Stimulated activated CD8-positive, alpha-beta memory T cell treated with anti-CD3 and anti-CD28 coated beads, Interleukin-15, amount 100 ng/mL, for 48 hours (primary cell): ENCODE data around the gene MSANTD3.

Experiments used
- DNase-seq, 2 donors: peaks; one replicate each; pipeline ENCODE4 v3.0.0-alpha.2; 2020; ENCODE audit warnings: low read depth in 2 of 2

MSANTD3 gene

GRCh38 chr9:100465761-100466160, 38.8 kb downstream of the MSANTD3 start:
- no peak for DNase-seq

GRCh38 chr9:100466171-100466828, 39.4 kb downstream of the MSANTD3 start:
- no peak for DNase-seq

- DNase-seq, result no peak
Observed at GRCh38 chr9:100466829-100467221, 39.9 kb downstream of the MSANTD3 start.

GRCh38 chr9:100468041-100468440, 41.1 kb downstream of the MSANTD3 start:
- no peak for DNase-seq

- no peak for DNase-seq
Observed at GRCh38 chr9:100472268-100472667, 45.3 kb downstream of the MSANTD3 start.

GRCh38 chr9:100472788-100473275, 45.9 kb downstream of the MSANTD3 start, which contains the start of gene TMEFF1:
TSS of gene TMEFF1 (plus strand) at chr9:100473149. CDS start at chr9:100473545, 396 bp downstream.
- DNase-seq, result peak; percentile 27

- peak; percentile 10 to 21 for DNase-seq
Observed at GRCh38 chr9:100473276-100474081, 46.5 kb downstream of the MSANTD3 start.

- DNase-seq, result no peak
Observed at GRCh38 chr9:100474082-100474923, 47.4 kb downstream of the MSANTD3 start.

- DNase-seq, result no peak
Observed at GRCh38 chr9:100474924-100475276, 48.0 kb downstream of the MSANTD3 start.

GRCh38 chr9:100477241-100477640, 50.3 kb downstream of the MSANTD3 start:
- no peak for DNase-seq

GRCh38 chr9:100478192-100478591, 51.2 kb downstream of the MSANTD3 start:
- no peak for DNase-seq

GRCh38 chr9:100479820-100480219, 52.9 kb downstream of the MSANTD3 start:
- DNase-seq, result no peak

GRCh38 chr9:100485196-100485595, 58.3 kb downstream of the MSANTD3 start:
- no peak for DNase-seq

- no peak for DNase-seq
Observed at GRCh38 chr9:100486479-100487176, 59.7 kb downstream of the MSANTD3 start.

- no peak for DNase-seq
Observed at GRCh38 chr9:100488177-100488576, 61.2 kb downstream of the MSANTD3 start.

- DNase-seq, result no peak
Observed at GRCh38 chr9:100489836-100490235, 62.9 kb downstream of the MSANTD3 start.

- no peak for DNase-seq
Observed at GRCh38 chr9:100492952-100493351, 66.0 kb downstream of the MSANTD3 start.

- no peak for DNase-seq
Observed at GRCh38 chr9:100498592-100498991, 71.6 kb downstream of the MSANTD3 start.

- no peak for DNase-seq
Observed at GRCh38 chr9:100499460-100499859, 72.5 kb downstream of the MSANTD3 start.

GRCh38 chr9:100499866-100500265, 72.9 kb downstream of the MSANTD3 start:
- no peak for DNase-seq
